T1000 (cell line): ENCODE data around the gene DAND5.
"Not testable (repeated sequence)": the region's sequence is repeated elsewhere in the genome, so short reads cannot be mapped to it uniquely, and the experiment has no call there.

ENCODE experiments used
- DNase-seq: peaks from one replicate; lab custom pipeline; 2025; ENCODE audit warnings: mixed read lengths; lab: John Stamatoyannopoulos, UW

Gene DAND5

GRCh38 chr19:12946092-12946721 lies 23.2 kb upstream of the DAND5 start:
- DNase-seq: no peak

GRCh38 chr19:12946731-12947496 lies 22.5 kb upstream of the DAND5 start:
- DNase-seq: no peak

GRCh38 chr19:12947702-12948611 lies 21.4 kb upstream of the DAND5 start:
- DNase-seq: no peak

- no peak for DNase-seq
Measured at GRCh38 chr19:12948612-12949362, 20.6 kb upstream of the DAND5 start.

- no peak for DNase-seq
Measured at GRCh38 chr19:12949363-12950283, 19.8 kb upstream of the DAND5 start.

GRCh38 chr19:12952050-12952449 lies 17.3 kb upstream of the DAND5 start:
- DNase-seq: not testable (repeated sequence)

GRCh38 chr19:12952488-12953137 lies 16.8 kb upstream of the DAND5 start:
- no peak for DNase-seq

- DNase-seq: no peak
Measured at GRCh38 chr19:12953138-12953798, 16.1 kb upstream of the DAND5 start.

- DNase-seq: no peak
Measured at GRCh38 chr19:12953799-12954611, 15.4 kb upstream of the DAND5 start.

GRCh38 chr19:12954612-12954962 lies 14.8 kb upstream of the DAND5 start:
- no peak for DNase-seq

GRCh38 chr19:12955575-12955974 lies 13.8 kb upstream of the DAND5 start:
- not testable (repeated sequence) for DNase-seq

GRCh38 chr19:12955996-12956395 lies 13.4 kb upstream of the DAND5 start:
- DNase-seq: no peak

GRCh38 chr19:12956446-12957388 lies 12.7 kb upstream of the DAND5 start, which contains the start of gene GADD45GIP1:
TSS of gene GADD45GIP1 (minus strand) at chr19:12957223. CDS start at chr19:12957212, 11 bp downstream.
- peak; percentile 64 for DNase-seq

- not testable (repeated sequence) for DNase-seq
Measured at GRCh38 chr19:12957389-12957952, 11.9 kb upstream of the DAND5 start.

- DNase-seq: no peak
Measured at GRCh38 chr19:12959481-12959880, 9.9 kb upstream of the DAND5 start.

GRCh38 chr19:12965017-12965811 lies 4.2 kb upstream of the DAND5 start:
- peak; percentile 67 for DNase-seq

- no peak for DNase-seq
Measured at GRCh38 chr19:12965812-12966135, 3.6 kb upstream of the DAND5 start.
